Astrocyte (in vitro differentiated cells and primary cell): ENCODE measurements around the gene IQCH. TPM values are rescaled to one million over a fixed set of nuclear protein-coding genes. Genes with fewer than 3 reads are reported as not detected.

Experiments used
- DNase-seq: peaks from one replicate; pipeline ENCODE4 v3.0.0-alpha.2; 2010; ENCODE audit warnings: low read depth
- FAIRE-seq: peaks from 2 replicates; lab custom pipeline; 2011; peaks lifted over from hg19 to GRCh38; lab: Jason Lieb, UNC
- H2AFZ ChIP-seq: 2 replicates; pipeline ENCODE4 v1.6.0; 2012; ENCODE audit warnings: low read depth, low read length, inconsistent platforms
- H3K27ac ChIP-seq: 2 replicates; pipeline ENCODE4 v1.5.1; 2011; ENCODE audit warnings: low read depth, low read length, inconsistent platforms
- H3K27me3 ChIP-seq: 2 replicates; pipeline ENCODE4 v1.6.0; 2011; ENCODE audit warnings: low read length, inconsistent platforms; ENCODE audit not compliant: insufficient read depth
- H3K36me3 ChIP-seq: 2 replicates; pipeline ENCODE4 v1.5.1; 2011; ENCODE audit warnings: low read length, inconsistent platforms; ENCODE audit not compliant: insufficient read depth
- H3K4me1 ChIP-seq: 2 replicates; pipeline ENCODE4 v1.5.1; 2011; ENCODE audit warnings: low read length, inconsistent platforms; ENCODE audit not compliant: insufficient read depth
- H3K4me2 ChIP-seq: 2 replicates; pipeline ENCODE4 v1.6.0; 2012; ENCODE audit warnings: low read length, inconsistent platforms
- H3K4me3 ChIP-seq: 2 replicates; pipeline ENCODE4 v1.5.1; 2011; ENCODE audit warnings: low read depth, mild to moderate bottlenecking, low read length, inconsistent platforms; ENCODE audit not compliant: insufficient read depth
- H3K79me2 ChIP-seq: 2 replicates; pipeline ENCODE4 v1.6.0; 2012; ENCODE audit warnings: mild to moderate bottlenecking, low read length, inconsistent platforms; ENCODE audit not compliant: insufficient read depth
- H3K9ac ChIP-seq: 2 replicates; pipeline ENCODE4 v1.6.0; 2012; ENCODE audit warnings: mild to moderate bottlenecking, low read length, inconsistent platforms
- H3K9me3 ChIP-seq: 2 replicates; pipeline ENCODE4 v1.5.1; 2012; ENCODE audit warnings: low read depth, mild to moderate bottlenecking, low read length, inconsistent platforms; ENCODE audit not compliant: insufficient read depth
- H4K20me1 ChIP-seq: 2 replicates; pipeline ENCODE4 v1.6.0; 2012; ENCODE audit warnings: low read length, inconsistent platforms; ENCODE audit not compliant: insufficient read depth
- H3K27ac Mint-ChIP-seq: one replicate; pipeline ENCODE4 v1.8.0; 2021; ENCODE audit warnings: mild to moderate bottlenecking, mixed read lengths; ENCODE audit not compliant: unreplicated experiment
- H3K27me3 Mint-ChIP-seq: one replicate; pipeline ENCODE4 v1.8.0; 2021; ENCODE audit warnings: low read depth, mixed read lengths; ENCODE audit not compliant: unreplicated experiment
- H3K36me3 Mint-ChIP-seq: one replicate; pipeline ENCODE4 v1.8.0; 2021; ENCODE audit warnings: low read depth, mixed read lengths; ENCODE audit not compliant: unreplicated experiment
- H3K4me1 Mint-ChIP-seq: one replicate; pipeline ENCODE4 v1.8.0; 2021; ENCODE audit warnings: low read depth, mixed read lengths; ENCODE audit not compliant: unreplicated experiment
- H3K4me3 Mint-ChIP-seq: one replicate; pipeline ENCODE4 v1.8.0; 2021; ENCODE audit warnings: mild to moderate bottlenecking, moderate library complexity, mixed read lengths; ENCODE audit not compliant: unreplicated experiment
- H3K9me3 Mint-ChIP-seq: one replicate; pipeline ENCODE4 v1.8.0; 2021; ENCODE audit warnings: mild to moderate bottlenecking, mixed read lengths; ENCODE audit not compliant: unreplicated experiment
- CTCF ChIP-seq: IDR thresholded peaks from 2 replicates; pipeline ENCODE4 v1.5.1; 2011; ENCODE audit warnings: low read depth, mild to moderate bottlenecking, inconsistent platforms, low read length, moderate library complexity; ENCODE audit not compliant: insufficient read depth
- EZH2 ChIP-seq: IDR thresholded peaks from 2 replicates; pipeline ENCODE4 v1.6.1; 2012; ENCODE audit warnings: mild to moderate bottlenecking, low read length, inconsistent platforms; ENCODE audit not compliant: insufficient read depth
- total RNA-seq: library from RNA; stranded (reverse); gene quantifications from 2 replicates; pipeline ENCODE4 v1.2.1, GENCODE V29; 2021

IQCH gene
- total RNA-seq, 1 donor from 2014 or later = 2.7 TPM

GRCh38 chr15:67370206-67370954 lies 115.8 kb downstream of the IQCH start:
- H3K27ac Mint-ChIP-seq = no peak overlapping the region
- FAIRE-seq = no peak
- H3K36me3 ChIP-seq = no peaks in the 10 kb centered on the region

GRCh38 chr15:67372543-67372942 lies 118.0 kb downstream of the IQCH start:
- Histone ChIP-seq H3K27ac (no peak overlapping the region), H3K36me3 (no peaks in the 10 kb centered on the region), H3K79me2 (no peaks in the 10 kb centered on the region), H3K27me3 (no peaks in the 10 kb centered on the region), H3K9ac (no peak overlapping the region), H3K4me3 (no peak overlapping the region), H3K9me3 (no peaks in the 10 kb centered on the region), H4K20me1 (no peaks in the 10 kb centered on the region), H3K4me1 (no peaks in the 10 kb centered on the region), H2AFZ (no peak overlapping the region), H3K4me2 (no peak overlapping the region)
- peaks cover 16% of the 10 kb centered on the region for H3K27me3 Mint-ChIP-seq
- no peak for FAIRE-seq
- DNase-seq = no peak
- no peaks in the 10 kb centered on the region for H3K36me3 Mint-ChIP-seq
- no peaks in the 10 kb centered on the region for H3K4me1 Mint-ChIP-seq
- no peak overlapping the region for H3K27ac Mint-ChIP-seq
- no peaks in the 10 kb centered on the region for H3K9me3 Mint-ChIP-seq
- no peak for TF ChIP-seq EZH2
- no peak for TF ChIP-seq CTCF
- H3K4me3 Mint-ChIP-seq = no peak overlapping the region

More at GRCh38 chr15:67370206-67370954, 115.8 kb downstream of the IQCH start:
- Histone ChIP-seq H3K4me3 (no peak overlapping the region), H3K9ac (no peak overlapping the region), H3K4me2 (no peak overlapping the region), H3K79me2 (no peaks in the 10 kb centered on the region), H3K27ac (no peak overlapping the region), H3K27me3 (no peaks in the 10 kb centered on the region), H3K4me1 (no peaks in the 10 kb centered on the region), H4K20me1 (no peaks in the 10 kb centered on the region), H2AFZ (no peak overlapping the region), H3K9me3 (no peaks in the 10 kb centered on the region)
- TF ChIP-seq EZH2 (no peak), CTCF (no peak)
- peaks cover 18% of the 10 kb centered on the region for H3K27me3 Mint-ChIP-seq
- H3K4me3 Mint-ChIP-seq = no peak overlapping the region
- no peaks in the 10 kb centered on the region for H3K36me3 Mint-ChIP-seq
- no peak for DNase-seq
- H3K4me1 Mint-ChIP-seq = no peaks in the 10 kb centered on the region
- H3K9me3 Mint-ChIP-seq = no peaks in the 10 kb centered on the region
